ENCODE data around the gene RASGRF2.

RASGRF2 gene

GRCh38 chr5:81156732-81157131 lies 196.6 kb downstream of the RASGRF2 start:
- no peaks in the 10 kb centered on the region for H3K27me3 ChIP-seq (ENCODE audit: insufficient read depth, poor library complexity, severe bottlenecking)
- TF ChIP-seq GABPA (IDR thresholded peaks at IDR 0.05; ENCODE audit: low read depth): no peak
- H3K27ac ChIP-seq (replicated peaks): no peak overlapping the region
- no peak overlapping the region for H3K4me3 ChIP-seq (replicated peaks; ENCODE audit: insufficient read depth, low read length)
- DNase-seq (ENCODE audit: low read depth in 1 of 2, low spot score in 1 of 2): no peak

GRCh38 chr5:81161012-81161601 lies 200.9 kb downstream of the RASGRF2 start:
- H3K27me3 ChIP-seq (ENCODE audit: insufficient read depth, poor library complexity, severe bottlenecking): no peaks in the 10 kb centered on the region
- H3K27ac ChIP-seq (replicated peaks): no peak overlapping the region
- TF ChIP-seq, protein P1, sequence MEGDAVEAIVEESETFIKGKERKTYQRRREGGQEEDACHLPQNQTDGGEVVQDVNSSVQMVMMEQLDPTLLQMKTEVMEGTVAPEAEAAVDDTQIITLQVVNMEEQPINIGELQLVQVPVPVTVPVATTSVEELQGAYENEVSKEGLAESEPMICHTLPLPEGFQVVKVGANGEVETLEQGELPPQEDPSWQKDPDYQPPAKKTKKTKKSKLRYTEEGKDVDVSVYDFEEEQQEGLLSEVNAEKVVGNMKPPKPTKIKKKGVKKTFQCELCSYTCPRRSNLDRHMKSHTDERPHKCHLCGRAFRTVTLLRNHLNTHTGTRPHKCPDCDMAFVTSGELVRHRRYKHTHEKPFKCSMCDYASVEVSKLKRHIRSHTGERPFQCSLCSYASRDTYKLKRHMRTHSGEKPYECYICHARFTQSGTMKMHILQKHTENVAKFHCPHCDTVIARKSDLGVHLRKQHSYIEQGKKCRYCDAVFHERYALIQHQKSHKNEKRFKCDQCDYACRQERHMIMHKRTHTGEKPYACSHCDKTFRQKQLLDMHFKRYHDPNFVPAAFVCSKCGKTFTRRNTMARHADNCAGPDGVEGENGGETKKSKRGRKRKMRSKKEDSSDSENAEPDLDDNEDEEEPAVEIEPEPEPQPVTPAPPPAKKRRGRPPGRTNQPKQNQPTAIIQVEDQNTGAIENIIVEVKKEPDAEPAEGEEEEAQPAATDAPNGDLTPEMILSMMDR (IDR thresholded peaks at IDR 0.05; ENCODE audit: insufficient read depth, low read length): no peak
- TF ChIP-seq POLR2AphosphoS5 (IDR thresholded peaks at IDR 0.05; ENCODE audit: low read depth) (no peak), REST (IDR thresholded peaks at IDR 0.05; ENCODE audit: insufficient replicate concordance, low read depth) (no peak), GABPA (IDR thresholded peaks at IDR 0.05; ENCODE audit: low read depth) (no peak), SPI1 (IDR thresholded peaks at IDR 0.05; ENCODE audit: borderline replicate concordance, low read depth) (no peak)
- no peak overlapping the region for H3K4me3 ChIP-seq (replicated peaks; ENCODE audit: insufficient read depth, low read length)
- DNase-seq (ENCODE audit: low read depth in 1 of 2, low spot score in 1 of 2): no peak

DNA sequence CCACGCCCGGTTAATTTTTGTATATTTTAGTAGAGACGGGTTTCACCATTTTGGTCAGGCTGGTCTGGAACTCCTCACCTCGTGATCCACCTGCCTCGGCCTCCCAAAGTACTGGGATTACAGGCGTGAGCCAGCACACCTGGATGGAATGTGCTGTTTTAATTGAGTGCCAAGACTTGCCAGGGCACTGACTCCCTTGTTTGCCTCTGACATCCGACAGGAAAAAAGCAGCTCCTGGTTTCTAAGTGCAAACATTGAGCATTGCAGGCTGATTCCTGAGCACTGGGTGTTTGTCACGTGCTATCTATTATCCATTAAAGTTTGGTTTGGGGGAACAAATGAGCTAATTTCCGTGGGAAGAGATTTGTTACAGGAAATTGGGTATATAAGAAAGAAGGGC lies 202.3 kb downstream of the RASGRF2 start:
- no peak for TF ChIP-seq REST (IDR thresholded peaks at IDR 0.05; ENCODE audit: insufficient replicate concordance, low read depth)
- no peak for TF ChIP-seq SPI1 (IDR thresholded peaks at IDR 0.05; ENCODE audit: borderline replicate concordance, low read depth)
- TF ChIP-seq, protein P1 (IDR thresholded peaks at IDR 0.05; ENCODE audit: insufficient read depth, low read length): no peak
- no peak for TF ChIP-seq POLR2AphosphoS5 (IDR thresholded peaks at IDR 0.05; ENCODE audit: low read depth)
- no peak for TF ChIP-seq GABPA (IDR thresholded peaks at IDR 0.05; ENCODE audit: low read depth)
- Histone ChIP-seq H3K27me3 (ENCODE audit: insufficient read depth, poor library complexity, severe bottlenecking) (no peaks in the 10 kb centered on the region), H3K4me3 (replicated peaks; ENCODE audit: insufficient read depth, low read length) (no peak overlapping the region), H3K27ac (replicated peaks) (no peak overlapping the region)
- no peak for DNase-seq (ENCODE audit: low read depth in 1 of 2, low spot score in 1 of 2)

DNA sequence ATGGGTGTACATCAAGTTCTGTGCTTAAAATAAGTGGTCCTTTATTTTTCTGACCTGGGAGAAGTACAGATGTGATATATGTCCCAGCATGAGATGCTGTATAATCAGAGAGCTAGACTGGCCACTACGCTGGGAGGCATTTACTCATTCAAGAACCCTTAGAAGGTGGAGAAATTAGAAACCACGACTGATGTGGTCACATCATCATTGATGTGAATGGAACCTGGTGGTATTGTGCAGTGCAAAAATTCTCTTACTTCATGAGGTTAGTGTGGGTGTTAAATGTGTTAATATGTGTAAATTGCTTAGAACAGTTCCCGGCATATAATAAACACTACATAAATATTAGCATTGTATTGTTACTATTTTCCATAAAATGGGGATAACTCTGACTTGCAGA lies 203.5 kb downstream of the RASGRF2 start:
- H3K4me3 ChIP-seq (replicated peaks; ENCODE audit: insufficient read depth, low read length): no peak overlapping the region
- no peak overlapping the region for H3K27ac ChIP-seq (replicated peaks)
- TF ChIP-seq, protein P1 (IDR thresholded peaks at IDR 0.05; ENCODE audit: insufficient read depth, low read length): no peak
- no peak for TF ChIP-seq POLR2AphosphoS5 (IDR thresholded peaks at IDR 0.05; ENCODE audit: low read depth)
- TF ChIP-seq SPI1 (IDR thresholded peaks at IDR 0.05; ENCODE audit: borderline replicate concordance, low read depth): no peak
- TF ChIP-seq GABPA (IDR thresholded peaks at IDR 0.05; ENCODE audit: low read depth): no peak
- no peak for TF ChIP-seq REST (IDR thresholded peaks at IDR 0.05; ENCODE audit: insufficient replicate concordance, low read depth)
- DNase-seq (ENCODE audit: low read depth in 1 of 2, low spot score in 1 of 2): no peak
- H3K27me3 ChIP-seq (ENCODE audit: insufficient read depth, poor library complexity, severe bottlenecking): no peaks in the 10 kb centered on the region
